ENCODE data around the gene FGD1. TPM values are rescaled to one million over a fixed set of nuclear protein-coding genes. Genes with fewer than 3 reads are reported as not detected.

Gene FGD1
- total and polyA plus RNA-seq, 2 of the 4 experiments (the other 2 are of a cell fraction) = 2.0 to 12.3 TPM

GRCh38 chrX:54415534-54416350, 80.3 kb downstream of the FGD1 start (continued):
- TF ChIP-seq RCOR1 (IDR thresholded peaks at IDR 0.05; ENCODE audit: insufficient replicate concordance, low read length) = no peak

DNA sequence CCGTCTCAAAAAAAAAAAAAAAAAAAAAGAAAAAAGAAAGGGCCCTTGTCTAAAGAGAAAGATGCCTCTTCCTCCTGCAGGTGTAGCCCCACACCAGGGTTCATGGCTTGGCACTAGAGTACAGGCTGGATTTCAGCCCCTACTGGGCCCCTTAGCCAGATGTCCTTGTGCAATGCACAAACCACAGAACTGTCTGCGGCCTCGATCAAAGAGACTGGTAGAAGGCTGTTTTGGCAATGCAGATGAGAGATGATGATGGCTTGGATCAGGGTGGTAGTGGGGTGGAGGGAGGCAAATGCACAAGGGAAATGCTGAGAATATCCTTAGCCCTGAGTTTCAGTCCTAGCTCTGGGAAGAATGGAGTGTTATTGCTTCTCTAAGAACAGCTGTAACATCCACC, 82.3 kb downstream of the FGD1 start:
- Histone ChIP-seq H3K56ac (ENCODE audit: extremely low read depth, insufficient read depth, low read length) (no peak overlapping the region), H2BK5ac (ENCODE audit: low read depth, low read length, poor library complexity, severe bottlenecking) (no peak overlapping the region), H3K9ac (ENCODE audit: low read depth, low read length) (no peak overlapping the region), H3K18ac (ENCODE audit: low read depth, low read length) (no peak overlapping the region), H2AK5ac (ENCODE audit: low read depth, low read length) (no peak overlapping the region), H3K36me3 (ENCODE audit: control insufficient read depth, insufficient read depth, low read length) (no peaks in the 10 kb centered on the region), H2BK15ac (ENCODE audit: low read depth, low read length) (no peak overlapping the region), H3K4ac (ENCODE audit: low read depth, low read length) (no peak overlapping the region), H3K23ac (ENCODE audit: low read depth, low read length) (no peak overlapping the region), H3K4me3 (ENCODE audit: insufficient read depth, low read depth, low read length) (no peak overlapping the region), H3K27me3 (ENCODE audit: control insufficient read depth, insufficient read depth, low read length) (peaks cover 15% of the 10 kb centered on the region), H2AK9ac (replicated peaks; ENCODE audit: low read depth, low read length, poor library complexity) (no peak overlapping the region), H3K4me2 (ENCODE audit: low read depth, low read length) (no peak overlapping the region), H3K79me1 (ENCODE audit: low read depth in 1 of 2, low read length in 2 of 2) (no peaks in the 10 kb centered on the region), H3K27ac (ENCODE audit: insufficient read depth, low read length) (no peak overlapping the region), H2BK20ac (ENCODE audit: low read depth, low read length) (no peak overlapping the region), H3K9me1 (ENCODE audit: insufficient read depth, low read length) (no peaks in the 10 kb centered on the region), H4K5ac (ENCODE audit: low read depth, low read length) (no peak overlapping the region), H4K8ac (ENCODE audit: low read depth in 2 of 2, low read length in 2 of 2) (no peak overlapping the region), H2AFZ (replicated peaks; ENCODE audit: low read length, poor library complexity) (no peak overlapping the region), H4K20me1 (ENCODE audit: insufficient read depth, low read length) (no peaks in the 10 kb centered on the region), H3K9me3 (ENCODE audit: control insufficient read depth, insufficient read depth, low read length) (peaks cover 2% of the 10 kb centered on the region; the same call in 1 of the 2 replicates), H3K4me1 (ENCODE audit: control insufficient read depth, insufficient read depth, low read length) (no peaks in the 10 kb centered on the region), H4K91ac (ENCODE audit: insufficient read depth, low read depth, low read length) (no peak overlapping the region), H3K14ac (replicated peaks; ENCODE audit: low read depth, low read length) (no peak overlapping the region), H2BK120ac (ENCODE audit: low read depth, low read length) (no peak overlapping the region)
- intact Hi-C loops (cut with micrococcal nuclease) = loop anchor here (10.0 kb wide), 1 partner anchor 149 kb away; no protein-coding TSS in a partner anchor
- BruUV-seq (replicated peaks) = no TSS peak
- DNase-seq (no peak), ATAC-seq (ENCODE audit: low read depth) (no peak)
- 90% methylated on average over 2 of the region's 3 CpGs; no CpG with 5 or more reads in 1 of the 2 experiments for WGBS, 2 experiments (ENCODE audit: extremely low coverage in 2 of 2, insufficient read length in 1 of 2)
- TF ChIP-seq CHD1 (IDR thresholded peaks at IDR 0.05; ENCODE audit: low read depth, low read length) (no peak), RFX5 (IDR thresholded peaks at IDR 0.05; ENCODE audit: low read depth, low read length) (no peak), CEBPB (IDR thresholded peaks at IDR 0.05; ENCODE audit: low read depth, low read length) (no peak)
- in situ Hi-C loops (cut with MboI; ENCODE audit: low sequenced_read_pairs) = no loop called here
- ChIA-PET CTCF (no interaction called here), POLR2A (ENCODE audit: unreplicated experiment) (no interaction called here)
- dilution Hi-C loops (cut with HindIII; ENCODE audit: low sequenced_read_pairs, unreplicated experiment) = no loop called here
